A549 (cell line): ENCODE measurements around the gene WNT1.

Experiments
- BHLHE40 ChIP-seq: IDR thresholded peaks from 2 replicates; pipeline ENCODE4 v1.6.1; 2012; ENCODE audit warnings: low read depth, low read length, inconsistent platforms
- CHD2 ChIP-seq: fragments of 150-350 bp; IDR thresholded peaks from 2 replicates; pipeline ENCODE4 v1.6.1; 2014; ENCODE audit warnings: low read length; ENCODE audit not compliant: partially characterized antibody
- CHD4 ChIP-seq: fragments of 200-600 bp; sonication (generic); IDR thresholded peaks from 2 replicates; pipeline ENCODE4 v1.6.1; 2016; ENCODE audit warnings: antibody characterized with exemption, mild to moderate bottlenecking, borderline replicate concordance
- JUN ChIP-seq, 2 experiments: fragments of >200 bp; sonication (Bioruptor Twin); formaldehyde crosslinking; IDR thresholded peaks; 2 replicates in 1 of 2; 3 replicates in 1 of 2; pipeline ENCODE4 v1.6.1; 2016 to 2017
- KDM1A ChIP-seq: fragments of 200-600 bp; sonication (generic); IDR thresholded peaks from 2 replicates; pipeline ENCODE4 v1.6.1; 2016; ENCODE audit warnings: low read depth, mild to moderate bottlenecking
- MYC ChIP-seq: IDR thresholded peaks from 2 replicates; pipeline ENCODE4 v1.6.1; 2012; ENCODE audit warnings: mild to moderate bottlenecking, inconsistent platforms, low read length, improper control_type of control experiment, borderline replicate concordance
- PHF8 ChIP-seq: fragments of 200-600 bp; sonication (generic); IDR thresholded peaks from 2 replicates; pipeline ENCODE4 v1.6.1; 2016; ENCODE audit warnings: low read depth, mild to moderate bottlenecking, antibody characterized with exemption, moderate library complexity, borderline replicate concordance
- POLR2A ChIP-seq: IDR thresholded peaks from 2 replicates; pipeline ENCODE4 v1.6.1; 2012; ENCODE audit warnings: mild to moderate bottlenecking, low read length
- TF ChIP-seq, protein P1 (sequence below): IDR thresholded peaks from 2 replicates; pipeline ENCODE4 v1.6.1; 2012
- TF ChIP-seq, protein P2 (sequence below): fragments of >200 bp; sonication (Bioruptor Twin); formaldehyde crosslinking; IDR thresholded peaks from 3 replicates; pipeline ENCODE4 v1.5.1; 2016
- TF ChIP-seq, protein P3 (sequence below): fragments of 450-650 bp; IDR thresholded peaks from 2 replicates; pipeline ENCODE4 v1.6.1; 2014; ENCODE audit warnings: antibody characterized with exemption
- TF ChIP-seq, protein P4 (sequence below): fragments of 200-600 bp; sonication (generic); IDR thresholded peaks from 2 replicates; pipeline ENCODE4 v1.6.1; 2016; ENCODE audit warnings: antibody characterized with exemption, mild to moderate bottlenecking, moderate library complexity

DNA sequence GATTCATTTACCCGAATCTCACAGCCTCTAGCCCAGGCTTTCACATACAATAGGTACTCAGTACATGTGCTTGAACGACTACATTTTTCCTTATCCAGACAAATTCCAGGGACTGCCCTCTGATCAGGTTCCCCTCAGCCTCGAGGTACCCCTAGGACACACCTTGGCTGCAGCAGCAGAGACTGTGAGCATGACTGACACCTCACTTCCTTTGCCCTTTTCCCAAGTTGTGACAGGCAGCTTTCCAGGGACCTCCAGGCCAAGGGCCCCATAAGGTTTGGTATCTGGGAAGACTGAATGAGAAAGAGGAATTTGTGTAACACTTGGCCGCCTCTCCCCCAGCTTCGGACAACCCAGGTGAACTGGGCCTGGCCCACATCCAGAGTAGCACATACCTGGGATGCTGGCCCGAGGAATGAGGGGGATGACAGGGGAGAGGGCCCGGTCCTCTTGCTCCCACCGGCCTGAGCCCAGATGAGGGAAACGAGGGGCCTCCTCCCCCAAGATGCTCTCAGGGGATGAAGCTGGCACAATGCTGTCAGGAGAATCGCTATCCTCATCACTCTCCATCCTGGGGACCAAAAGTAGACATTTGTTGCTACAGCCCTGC, 50.6 kb downstream of the WNT1 start:
- no peak for TF ChIP-seq POLR2A
- no peak for TF ChIP-seq MYC
- TF ChIP-seq, protein P1, sequence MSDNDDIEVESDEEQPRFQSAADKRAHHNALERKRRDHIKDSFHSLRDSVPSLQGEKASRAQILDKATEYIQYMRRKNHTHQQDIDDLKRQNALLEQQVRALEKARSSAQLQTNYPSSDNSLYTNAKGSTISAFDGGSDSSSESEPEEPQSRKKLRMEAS: no peak
- TF ChIP-seq, protein P2, sequence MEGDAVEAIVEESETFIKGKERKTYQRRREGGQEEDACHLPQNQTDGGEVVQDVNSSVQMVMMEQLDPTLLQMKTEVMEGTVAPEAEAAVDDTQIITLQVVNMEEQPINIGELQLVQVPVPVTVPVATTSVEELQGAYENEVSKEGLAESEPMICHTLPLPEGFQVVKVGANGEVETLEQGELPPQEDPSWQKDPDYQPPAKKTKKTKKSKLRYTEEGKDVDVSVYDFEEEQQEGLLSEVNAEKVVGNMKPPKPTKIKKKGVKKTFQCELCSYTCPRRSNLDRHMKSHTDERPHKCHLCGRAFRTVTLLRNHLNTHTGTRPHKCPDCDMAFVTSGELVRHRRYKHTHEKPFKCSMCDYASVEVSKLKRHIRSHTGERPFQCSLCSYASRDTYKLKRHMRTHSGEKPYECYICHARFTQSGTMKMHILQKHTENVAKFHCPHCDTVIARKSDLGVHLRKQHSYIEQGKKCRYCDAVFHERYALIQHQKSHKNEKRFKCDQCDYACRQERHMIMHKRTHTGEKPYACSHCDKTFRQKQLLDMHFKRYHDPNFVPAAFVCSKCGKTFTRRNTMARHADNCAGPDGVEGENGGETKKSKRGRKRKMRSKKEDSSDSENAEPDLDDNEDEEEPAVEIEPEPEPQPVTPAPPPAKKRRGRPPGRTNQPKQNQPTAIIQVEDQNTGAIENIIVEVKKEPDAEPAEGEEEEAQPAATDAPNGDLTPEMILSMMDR: no peak
- TF ChIP-seq PHF8: no peak
- TF ChIP-seq, protein P3, sequence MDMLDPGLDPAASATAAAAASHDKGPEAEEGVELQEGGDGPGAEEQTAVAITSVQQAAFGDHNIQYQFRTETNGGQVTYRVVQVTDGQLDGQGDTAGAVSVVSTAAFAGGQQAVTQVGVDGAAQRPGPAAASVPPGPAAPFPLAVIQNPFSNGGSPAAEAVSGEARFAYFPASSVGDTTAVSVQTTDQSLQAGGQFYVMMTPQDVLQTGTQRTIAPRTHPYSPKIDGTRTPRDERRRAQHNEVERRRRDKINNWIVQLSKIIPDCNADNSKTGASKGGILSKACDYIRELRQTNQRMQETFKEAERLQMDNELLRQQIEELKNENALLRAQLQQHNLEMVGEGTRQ: no peak
- TF ChIP-seq, protein P4, sequence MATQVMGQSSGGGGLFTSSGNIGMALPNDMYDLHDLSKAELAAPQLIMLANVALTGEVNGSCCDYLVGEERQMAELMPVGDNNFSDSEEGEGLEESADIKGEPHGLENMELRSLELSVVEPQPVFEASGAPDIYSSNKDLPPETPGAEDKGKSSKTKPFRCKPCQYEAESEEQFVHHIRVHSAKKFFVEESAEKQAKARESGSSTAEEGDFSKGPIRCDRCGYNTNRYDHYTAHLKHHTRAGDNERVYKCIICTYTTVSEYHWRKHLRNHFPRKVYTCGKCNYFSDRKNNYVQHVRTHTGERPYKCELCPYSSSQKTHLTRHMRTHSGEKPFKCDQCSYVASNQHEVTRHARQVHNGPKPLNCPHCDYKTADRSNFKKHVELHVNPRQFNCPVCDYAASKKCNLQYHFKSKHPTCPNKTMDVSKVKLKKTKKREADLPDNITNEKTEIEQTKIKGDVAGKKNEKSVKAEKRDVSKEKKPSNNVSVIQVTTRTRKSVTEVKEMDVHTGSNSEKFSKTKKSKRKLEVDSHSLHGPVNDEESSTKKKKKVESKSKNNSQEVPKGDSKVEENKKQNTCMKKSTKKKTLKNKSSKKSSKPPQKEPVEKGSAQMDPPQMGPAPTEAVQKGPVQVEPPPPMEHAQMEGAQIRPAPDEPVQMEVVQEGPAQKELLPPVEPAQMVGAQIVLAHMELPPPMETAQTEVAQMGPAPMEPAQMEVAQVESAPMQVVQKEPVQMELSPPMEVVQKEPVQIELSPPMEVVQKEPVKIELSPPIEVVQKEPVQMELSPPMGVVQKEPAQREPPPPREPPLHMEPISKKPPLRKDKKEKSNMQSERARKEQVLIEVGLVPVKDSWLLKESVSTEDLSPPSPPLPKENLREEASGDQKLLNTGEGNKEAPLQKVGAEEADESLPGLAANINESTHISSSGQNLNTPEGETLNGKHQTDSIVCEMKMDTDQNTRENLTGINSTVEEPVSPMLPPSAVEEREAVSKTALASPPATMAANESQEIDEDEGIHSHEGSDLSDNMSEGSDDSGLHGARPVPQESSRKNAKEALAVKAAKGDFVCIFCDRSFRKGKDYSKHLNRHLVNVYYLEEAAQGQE: no peak
- TF ChIP-seq JUN (IDR thresholded peaks at IDR 0.05): no peak
- TF ChIP-seq CHD2: no peak
- no peak for TF ChIP-seq BHLHE40
- TF ChIP-seq KDM1A: no peak
- TF ChIP-seq CHD4: no peak
